ENCODE data around the gene GALNT10.

DNA sequence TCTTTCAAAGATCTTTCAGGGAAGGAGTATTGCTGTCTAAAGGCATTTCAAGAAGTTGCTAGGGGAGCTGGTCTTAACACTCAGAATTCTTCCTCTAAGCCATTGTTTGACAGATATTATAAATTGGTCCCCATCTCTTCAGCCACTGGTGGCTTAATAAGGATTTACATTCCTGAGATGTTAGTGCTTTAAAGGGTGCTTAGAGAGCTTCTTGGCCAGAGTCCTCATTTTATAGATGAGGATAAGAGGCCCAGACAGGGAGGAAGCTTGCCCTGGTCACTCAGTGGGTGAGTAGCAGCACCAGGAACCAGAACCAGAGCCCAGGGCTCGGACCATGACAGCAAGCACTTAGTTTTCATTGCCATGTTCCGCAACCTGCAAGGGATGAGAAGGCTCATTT is 53.2 kb downstream of the GALNT10 start:
- no peak for TF ChIP-seq ZNF384 (IDR thresholded peaks at IDR 0.05)
- no peak for TF ChIP-seq ARNT (IDR thresholded peaks at IDR 0.05)
